HG02763 (cell line): Measurements from ENCODE around the gene MYADM.
"Not testable (repeated sequence)": the region's sequence is repeated elsewhere in the genome, so short reads cannot be mapped to it uniquely, and the experiment has no call there.

Experiments used
- ATAC-seq: cut with Tn5 transposase; IDR thresholded peaks from one replicate; pipeline ENCODE4 v1.9.1; 2021; ENCODE audit warnings: mild to moderate bottlenecking, moderate library complexity; ENCODE audit not compliant: unreplicated experiment

The MYADM gene

DNA sequence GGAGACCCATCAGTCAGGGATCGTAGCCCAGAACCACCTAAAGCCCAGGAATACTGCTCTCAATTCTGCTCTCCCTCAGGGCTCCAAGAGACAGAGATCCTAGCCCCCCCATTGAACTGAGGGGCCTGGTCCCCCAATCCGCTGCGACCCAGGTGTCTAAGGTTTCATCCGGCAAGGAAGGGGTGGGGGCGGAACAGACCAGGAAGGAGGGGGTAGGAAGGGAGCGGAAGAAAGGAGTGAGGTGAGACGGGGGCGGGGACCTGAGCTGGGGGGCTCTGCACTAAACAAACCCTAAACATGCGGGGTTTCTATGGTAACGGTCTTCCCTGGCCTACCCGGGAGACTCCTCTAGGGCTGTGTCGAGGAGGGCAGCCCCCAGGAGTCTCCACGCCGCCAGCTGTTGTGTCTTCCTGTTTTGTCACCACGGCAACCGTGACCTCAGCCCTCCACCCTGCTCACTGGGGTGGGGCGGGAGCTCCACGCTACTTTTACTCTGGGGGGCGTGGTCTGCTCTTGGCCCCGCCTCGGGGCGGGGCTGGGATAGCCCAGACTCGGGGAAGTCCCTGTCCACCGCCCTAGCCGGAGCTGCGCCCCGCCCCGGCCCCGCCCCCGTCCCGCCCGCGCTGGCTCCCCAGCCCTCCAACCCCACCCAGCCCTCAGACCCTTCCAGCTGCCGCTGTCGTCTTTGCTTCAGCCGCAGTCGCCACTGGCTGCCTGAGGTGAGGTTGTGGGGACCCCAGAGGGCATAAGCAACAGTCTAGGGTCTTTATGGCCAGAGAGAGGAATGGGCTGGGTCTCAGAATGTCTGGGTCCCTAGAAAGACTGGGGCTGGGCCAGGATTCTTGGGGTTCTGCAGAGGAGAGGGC, at the start of gene MYADM:
Gene MYADM (plus strand): TSS at position 659 of the 866 bp plus-strand sequence. CDS start 5,647 bp downstream, outside the sequence.
- peak; percentile 64 for ATAC-seq

- no peak for ATAC-seq
Observed at GRCh38 chr19:53818756-53819155, 48.9 kb upstream of the MYADM start.

DNA sequence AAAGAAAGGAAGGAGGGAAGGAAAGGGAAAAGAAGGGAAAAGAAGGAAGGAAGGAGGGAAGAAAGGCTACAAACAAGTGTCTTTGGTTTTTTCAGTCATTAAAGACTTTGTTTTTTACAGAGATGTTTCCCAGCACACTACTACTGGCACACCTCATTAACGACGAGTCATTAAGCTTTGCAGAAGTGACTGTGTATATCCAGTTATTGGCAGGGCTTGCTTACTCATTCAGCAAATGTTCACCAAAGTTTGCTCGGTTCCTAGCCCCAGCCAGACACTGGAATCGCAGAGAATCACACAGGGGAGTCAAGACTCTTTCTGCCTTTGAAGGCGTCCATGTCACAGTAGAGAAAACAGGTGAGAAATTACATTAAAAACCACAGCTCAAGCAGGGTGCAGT, 47.8 kb upstream of the MYADM start:
- no peak for ATAC-seq

- no peak for ATAC-seq
Observed at GRCh38 chr19:53823380-53824120, 44.1 kb upstream of the MYADM start.

- ATAC-seq = no peak
Observed at GRCh38 chr19:53824134-53824611, 43.5 kb upstream of the MYADM start, which contains the start of gene NLRP12. Gene NLRP12 (minus strand): TSS chr19:53824314. CDS start chr19:53824174, 140 bp downstream.

GRCh38 chr19:53826876-53827275, 40.8 kb upstream of the MYADM start:
- ATAC-seq = no peak

GRCh38 chr19:53828531-53828930, 39.2 kb upstream of the MYADM start:
- no peak for ATAC-seq

DNA sequence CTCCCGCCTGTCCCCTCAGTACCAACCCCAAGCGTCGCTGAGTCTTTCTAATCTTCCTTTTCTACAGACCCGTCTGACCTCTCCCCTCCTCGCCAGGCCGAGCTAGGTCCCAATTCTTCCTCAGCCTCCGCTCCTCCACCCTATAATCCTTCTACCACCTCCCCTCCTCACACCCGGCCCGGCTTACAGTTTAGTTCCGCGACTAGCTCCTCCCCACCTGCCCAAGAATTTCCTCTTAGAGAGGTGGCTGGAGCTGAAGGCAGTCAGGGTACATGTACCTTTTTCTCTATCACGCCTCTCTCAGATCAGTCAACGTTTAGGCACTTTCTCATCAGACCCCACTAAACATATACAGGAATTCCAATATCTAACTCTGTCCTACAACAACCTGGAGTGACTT, 34.8 kb upstream of the MYADM start:
- ATAC-seq = not testable (repeated sequence)

- ATAC-seq = not testable (repeated sequence)
Observed at GRCh38 chr19:53838446-53838845, 29.2 kb upstream of the MYADM start.

GRCh38 chr19:53840241-53840640, 27.4 kb upstream of the MYADM start:
- ATAC-seq = not testable (repeated sequence)

DNA sequence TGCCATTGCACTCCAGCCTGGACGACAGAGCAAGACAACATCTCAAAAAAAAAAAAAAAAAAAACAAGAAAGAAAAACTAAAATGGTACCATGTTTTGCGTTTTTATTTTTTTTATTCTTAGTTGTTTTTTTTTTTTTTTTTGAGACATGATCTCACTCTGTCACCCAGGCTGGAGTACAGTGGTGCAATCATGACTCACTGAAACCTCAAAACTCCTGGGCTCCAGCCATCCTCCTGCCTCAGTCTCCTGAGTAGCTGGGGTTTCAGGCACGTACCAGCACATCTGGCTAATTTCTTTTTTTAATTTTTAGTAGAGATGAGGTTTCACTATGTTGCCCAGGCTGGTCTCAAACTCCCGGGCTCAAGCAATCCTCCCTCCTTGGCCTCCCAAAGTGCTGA, 26.8 kb upstream of the MYADM start:
- ATAC-seq = not testable (repeated sequence)

DNA sequence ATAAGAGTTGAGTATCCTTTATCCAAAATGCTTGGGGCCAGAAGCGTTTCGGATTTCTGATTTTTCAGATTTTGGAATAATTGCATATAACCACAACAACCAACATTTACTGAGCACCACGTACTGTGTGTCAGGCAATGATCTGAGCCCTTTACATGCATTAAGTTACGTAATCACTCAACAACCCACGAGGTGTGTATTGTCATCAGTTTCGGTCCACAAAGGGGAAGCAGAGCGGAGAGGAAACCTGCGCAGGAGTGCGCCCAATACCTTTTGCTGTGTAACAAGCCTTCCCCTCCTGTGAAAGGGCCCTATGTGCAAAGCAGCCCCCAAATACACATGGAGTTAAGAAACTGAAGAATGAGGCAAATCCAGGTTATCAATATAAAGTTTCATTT, 22.8 kb upstream of the MYADM start:
- no peak for ATAC-seq

GRCh38 chr19:53847555-53847954, 20.1 kb upstream of the MYADM start:
- no peak for ATAC-seq

DNA sequence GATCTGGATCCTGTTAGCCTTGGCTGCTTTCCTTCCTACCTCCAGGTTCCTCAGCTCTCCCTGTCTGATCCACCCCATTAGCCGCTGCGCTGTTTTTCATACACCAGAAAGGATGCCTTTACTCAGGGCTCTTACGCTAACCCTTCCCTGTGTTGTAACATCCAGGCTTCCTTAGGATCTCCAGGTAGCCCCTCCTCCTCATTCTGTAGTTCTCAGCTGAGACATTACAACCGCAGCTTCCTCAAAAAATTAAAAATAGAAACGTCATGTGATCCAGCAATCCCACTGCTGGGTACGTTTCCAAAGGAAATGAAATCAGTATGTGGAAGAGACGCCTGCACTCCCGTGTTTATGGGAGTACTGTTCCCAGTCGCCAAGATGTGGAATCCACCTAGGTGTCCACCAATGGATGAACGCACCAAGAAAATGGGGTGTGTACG, 18.4 kb upstream of the MYADM start:
- no peak for ATAC-seq

- no peak for ATAC-seq
Observed at GRCh38 chr19:53853707-53854106, 14.0 kb upstream of the MYADM start.

- ATAC-seq = no peak
Observed at GRCh38 chr19:53864308-53864836, 3.3 kb upstream of the MYADM start.

GRCh38 chr19:53865523-53865917, 2.2 kb upstream of the MYADM start:
- no peak for ATAC-seq

GRCh38 chr19:53865918-53866864, 1.5 kb upstream of the MYADM start:
- no peak for ATAC-seq

DNA sequence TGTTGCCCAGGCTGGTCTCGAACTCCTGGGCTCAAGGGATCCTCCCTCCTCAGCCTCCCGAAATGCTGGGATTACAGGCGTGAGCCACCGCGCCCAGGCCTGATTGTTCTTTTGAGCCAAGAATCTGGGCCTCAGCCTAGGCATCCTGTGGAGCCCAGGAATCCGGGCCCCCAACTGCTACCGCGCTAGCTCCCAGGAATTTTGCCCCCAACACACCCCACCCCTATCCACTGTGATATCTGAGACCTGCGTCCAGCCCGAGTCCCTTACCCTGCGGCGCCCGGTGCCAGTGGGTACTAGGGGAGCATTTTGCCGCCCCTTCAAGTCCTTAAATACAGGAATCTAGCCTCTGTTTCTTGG, 838 bp upstream of the MYADM start:
- ATAC-seq = no peak

GRCh38 chr19:53868091-53868891, 608 bp downstream of the MYADM start:
- ATAC-seq = no peak
